HG02763 (cell line): ENCODE data around the gene GLT6D1.

Source experiments
- ATAC-seq: cut with Tn5 transposase; IDR thresholded peaks from one replicate; pipeline ENCODE4 v1.9.1; 2021; ENCODE audit warnings: mild to moderate bottlenecking, moderate library complexity; ENCODE audit not compliant: unreplicated experiment

Gene GLT6D1

DNA sequence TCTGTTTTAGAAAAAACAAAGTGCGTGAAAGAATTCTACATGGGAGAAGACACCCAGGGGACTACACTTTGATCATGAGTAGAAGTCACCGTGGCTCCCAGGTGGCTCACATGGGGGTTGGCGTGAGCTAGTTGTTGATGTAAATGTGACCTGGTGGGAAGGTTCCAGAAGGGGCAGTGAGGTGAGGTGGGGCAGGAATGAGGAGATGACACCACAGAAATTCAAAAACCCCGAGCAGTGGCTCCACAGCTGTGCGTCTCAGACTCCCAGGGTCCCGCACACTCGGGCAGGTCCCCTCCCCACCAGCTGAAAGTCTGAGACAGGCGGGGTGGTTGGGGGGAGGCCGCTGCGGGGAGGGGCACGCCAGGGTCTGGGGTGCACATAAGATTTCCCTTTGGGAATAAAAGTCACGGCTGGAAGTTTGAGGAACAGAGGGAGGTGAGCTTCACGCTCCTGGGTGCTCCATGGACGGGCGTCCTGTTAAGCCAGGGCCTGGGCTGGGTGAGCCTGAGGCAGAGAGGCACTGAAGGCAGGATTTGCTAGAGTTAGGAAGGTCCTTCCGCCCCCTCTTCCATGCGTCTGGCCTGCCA lies 29.9 kb downstream of the GLT6D1 start:
- ATAC-seq: no peak

DNA sequence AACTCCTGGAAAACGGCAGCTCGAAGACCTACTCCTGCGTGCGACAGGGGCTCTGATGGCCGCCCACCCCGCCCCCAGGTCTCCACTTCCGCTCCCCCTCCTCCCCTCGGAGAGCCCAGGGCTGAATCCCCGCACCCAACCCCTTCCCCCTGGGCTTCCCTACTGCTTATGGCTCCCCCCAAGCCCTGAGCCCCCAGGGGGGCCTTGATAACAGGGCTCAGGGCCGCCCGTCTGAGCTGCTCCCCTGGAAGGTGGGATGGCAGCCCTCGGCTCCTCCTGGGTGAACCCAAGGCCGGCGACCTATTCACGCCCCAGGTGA lies 30.4 kb downstream of the GLT6D1 start:
- ATAC-seq: no peak

DNA sequence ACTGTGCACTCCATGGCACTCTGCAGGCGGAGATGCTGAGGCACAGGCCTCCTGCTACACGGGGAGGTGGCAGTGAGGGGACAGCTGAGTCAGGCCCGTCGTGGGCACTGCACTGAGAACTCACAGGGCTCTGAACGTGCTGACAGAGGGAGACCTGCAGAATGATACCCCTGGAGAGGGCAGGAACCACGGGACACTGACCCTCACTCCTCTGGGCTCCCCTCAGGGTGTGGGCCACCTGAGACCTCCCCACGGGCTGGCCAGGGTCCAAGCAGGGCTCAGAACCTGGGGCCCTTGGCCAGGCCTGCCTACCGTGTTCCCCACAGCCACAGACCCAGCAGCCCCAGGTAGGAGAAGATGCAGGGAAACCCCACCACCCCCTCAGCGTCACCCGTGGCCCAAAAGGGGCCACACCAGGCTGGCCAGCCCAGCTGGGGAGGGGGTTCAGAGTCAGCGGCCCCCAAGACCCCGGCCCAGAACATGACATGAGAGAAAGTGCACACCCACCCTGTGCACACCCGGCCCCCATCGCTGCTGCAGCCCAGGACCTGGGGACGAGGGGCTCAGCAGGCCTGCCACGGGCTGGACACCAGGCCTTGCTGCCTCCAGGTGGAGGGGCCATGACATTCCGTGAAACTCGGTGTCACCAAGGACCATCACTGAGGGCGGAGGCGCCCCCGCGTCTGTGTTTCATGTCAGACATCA lies 30.9 kb downstream of the GLT6D1 start:
- no peak for ATAC-seq

DNA sequence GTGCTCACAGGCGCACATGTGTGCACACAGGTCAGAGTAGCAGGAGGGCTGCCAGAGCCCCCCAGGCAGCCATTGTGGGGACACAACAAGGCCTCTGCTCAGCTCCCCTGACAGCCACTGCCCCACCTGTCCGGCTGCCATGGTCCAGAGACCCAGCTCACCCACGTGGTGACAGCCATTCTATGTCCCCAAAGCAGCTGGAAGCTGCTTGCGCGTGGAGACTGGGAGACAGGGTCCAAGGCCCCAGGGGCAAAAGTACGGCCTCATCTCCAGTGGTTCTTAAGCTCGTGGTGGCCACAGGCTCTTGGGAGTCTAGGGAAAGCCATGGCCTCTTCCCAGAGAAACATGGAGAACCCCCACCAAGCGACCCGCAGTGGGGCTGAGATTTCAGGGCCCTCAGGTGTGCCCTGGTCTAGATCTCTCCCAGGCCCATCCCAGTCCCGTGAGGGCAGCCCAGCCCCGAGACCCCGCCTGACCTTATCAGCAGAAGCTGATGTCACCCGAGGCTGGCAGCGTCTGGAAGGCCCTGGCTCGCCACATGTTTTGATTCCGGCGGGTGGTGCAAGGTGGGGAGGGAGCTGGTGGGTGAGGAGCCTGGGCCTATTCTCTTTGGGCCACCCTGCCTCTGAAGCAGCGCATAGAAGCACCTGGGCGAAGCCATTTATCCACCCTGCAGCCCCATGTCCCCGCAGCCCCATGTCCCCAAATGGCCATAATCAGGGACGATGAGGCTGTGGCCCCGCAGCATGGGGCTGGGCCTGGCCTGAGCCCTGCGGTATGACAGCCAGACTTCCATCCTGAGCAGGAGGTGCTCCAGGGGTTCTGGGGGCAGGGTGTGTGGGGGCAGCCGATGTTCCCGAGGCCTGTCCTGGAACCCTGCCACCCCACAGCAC lies 31.7 kb downstream of the GLT6D1 start:
- ATAC-seq: no peak

DNA sequence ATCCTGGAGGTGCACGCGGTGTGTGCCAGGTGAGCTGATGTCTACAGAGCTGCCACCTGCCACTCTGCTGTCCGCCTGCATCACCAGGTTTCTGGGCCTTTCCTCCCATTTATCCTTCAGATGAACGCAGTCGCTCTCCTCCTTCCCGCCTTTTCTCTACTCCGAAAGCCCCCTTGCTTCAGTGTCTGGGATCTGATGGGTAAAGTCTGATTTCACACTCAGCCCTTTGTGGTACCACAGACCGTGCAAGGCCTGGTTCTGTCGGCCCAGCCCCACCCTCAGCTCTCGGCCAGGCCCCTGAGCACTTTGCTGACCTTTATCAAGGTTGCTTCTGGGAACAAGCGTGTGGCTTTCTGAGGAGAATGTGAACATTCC lies 32.5 kb downstream of the GLT6D1 start:
- no peak for ATAC-seq

DNA sequence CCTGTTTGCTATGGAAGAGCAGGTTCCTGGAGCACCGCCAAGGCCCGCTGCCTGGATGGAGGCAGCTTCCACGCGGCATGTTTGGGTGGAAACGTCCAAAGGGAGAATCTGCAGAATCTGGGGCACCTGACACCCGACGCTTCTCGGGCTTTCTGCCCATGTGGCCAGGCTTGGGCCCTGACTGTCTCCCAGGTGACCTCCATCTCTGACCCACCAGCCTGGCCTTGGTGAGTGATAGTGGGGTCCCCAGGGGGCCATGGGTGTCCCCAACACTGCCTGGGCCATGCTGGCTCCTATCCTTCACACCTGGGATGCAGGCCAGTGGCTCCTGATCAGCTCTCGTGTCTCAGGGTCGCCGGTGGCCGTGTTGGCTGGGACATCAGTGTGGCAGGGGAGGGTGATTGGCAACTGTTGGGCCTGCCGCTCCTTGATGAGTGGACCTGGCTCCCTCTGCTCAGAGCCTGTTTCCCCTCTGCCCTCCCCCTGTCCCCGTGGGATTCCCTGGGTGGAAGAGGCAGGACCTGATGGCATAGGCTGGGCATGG lies 34.0 kb downstream of the GLT6D1 start:
- ATAC-seq: no peak

DNA sequence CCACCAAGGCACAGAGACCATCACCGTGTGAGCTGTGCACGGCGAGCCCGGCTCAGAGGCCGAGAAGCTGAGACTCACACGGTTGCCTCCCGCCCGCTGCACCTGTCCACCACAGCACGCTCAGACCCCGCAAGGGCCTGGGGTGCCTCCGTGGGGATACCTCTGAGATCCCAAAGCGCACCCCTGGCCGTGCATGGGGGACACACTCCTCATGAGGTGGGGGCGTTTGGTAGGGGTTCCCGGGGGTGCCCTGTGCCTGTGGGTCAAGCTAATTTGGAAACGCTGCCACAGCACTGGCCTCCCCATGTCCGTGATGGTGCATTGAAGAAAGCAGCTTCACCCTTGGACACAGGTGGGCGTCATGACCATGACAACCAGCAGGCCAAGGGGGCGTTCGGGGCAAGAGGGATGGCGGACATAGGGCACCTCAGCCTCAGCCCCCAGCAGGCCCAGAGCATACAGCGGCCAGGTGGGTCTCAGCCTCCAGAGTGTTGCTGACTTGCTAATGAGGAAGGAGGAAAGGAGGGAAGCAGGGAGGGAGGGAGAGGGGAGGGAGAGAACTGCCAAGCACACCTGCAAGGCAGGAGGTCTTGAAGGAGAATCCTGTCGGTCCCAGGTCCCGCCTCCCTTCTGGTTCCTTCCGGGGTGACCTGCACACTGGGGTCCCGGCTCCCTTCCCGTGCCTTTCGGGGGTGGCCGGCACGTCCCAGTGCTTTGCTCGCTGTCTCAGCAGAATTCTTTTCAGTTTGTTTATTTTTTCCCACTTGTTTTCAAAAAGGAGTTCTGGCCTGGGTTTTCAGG lies 34.7 kb downstream of the GLT6D1 start:
- ATAC-seq: no peak

DNA sequence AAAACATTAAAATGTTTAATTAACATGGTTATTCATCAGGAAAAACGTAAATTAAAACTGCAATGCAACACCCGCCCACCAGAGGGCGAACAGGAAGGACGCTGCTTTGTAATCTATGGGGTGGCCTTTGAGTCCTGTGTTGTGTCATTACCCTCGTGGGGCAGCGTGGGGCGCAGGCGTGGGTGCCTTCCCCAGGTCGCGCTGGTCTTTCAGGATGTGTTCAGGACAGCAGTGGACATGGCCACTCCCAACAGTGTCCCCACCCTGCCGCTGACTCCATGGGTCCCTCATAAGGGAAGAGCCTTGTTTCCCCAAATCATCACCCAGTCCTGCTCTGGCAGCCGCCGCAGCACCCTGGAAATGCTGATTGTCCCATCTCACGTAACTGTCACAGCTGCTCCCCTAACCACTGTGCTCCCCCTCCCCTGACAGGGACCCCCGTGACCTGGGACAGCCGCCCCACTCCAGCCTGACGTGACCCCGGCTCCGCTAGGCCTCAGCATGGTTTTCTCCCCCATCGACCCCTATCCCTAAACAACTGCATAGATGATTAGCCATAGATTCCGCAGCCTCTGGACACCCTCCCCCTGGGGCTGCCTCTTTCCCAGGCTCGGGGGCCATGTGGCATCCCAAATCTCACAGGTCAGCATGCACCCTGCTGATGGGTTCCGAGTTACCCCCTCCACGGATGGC lies 36.4 kb downstream of the GLT6D1 start:
- no peak for ATAC-seq

DNA sequence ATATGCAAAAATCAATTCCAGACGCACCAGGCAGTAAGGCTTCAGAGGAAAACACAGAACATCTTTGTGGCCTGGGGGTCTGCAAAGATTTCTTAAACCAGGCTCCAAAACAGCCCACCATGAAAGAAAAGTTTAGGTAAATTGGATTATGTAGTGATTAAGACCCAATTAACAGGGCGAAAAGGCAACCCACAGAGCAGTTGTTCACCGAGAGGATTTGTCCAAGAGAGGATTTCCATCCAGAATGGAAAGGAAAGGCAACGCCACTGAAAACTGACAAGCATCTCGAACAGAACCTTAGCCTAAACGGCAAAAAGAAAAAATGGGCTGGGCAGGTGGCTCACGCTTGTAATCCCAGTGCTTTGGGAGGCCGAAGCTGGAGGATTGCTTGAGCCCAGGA lies 37.4 kb downstream of the GLT6D1 start:
- ATAC-seq: no peak

DNA sequence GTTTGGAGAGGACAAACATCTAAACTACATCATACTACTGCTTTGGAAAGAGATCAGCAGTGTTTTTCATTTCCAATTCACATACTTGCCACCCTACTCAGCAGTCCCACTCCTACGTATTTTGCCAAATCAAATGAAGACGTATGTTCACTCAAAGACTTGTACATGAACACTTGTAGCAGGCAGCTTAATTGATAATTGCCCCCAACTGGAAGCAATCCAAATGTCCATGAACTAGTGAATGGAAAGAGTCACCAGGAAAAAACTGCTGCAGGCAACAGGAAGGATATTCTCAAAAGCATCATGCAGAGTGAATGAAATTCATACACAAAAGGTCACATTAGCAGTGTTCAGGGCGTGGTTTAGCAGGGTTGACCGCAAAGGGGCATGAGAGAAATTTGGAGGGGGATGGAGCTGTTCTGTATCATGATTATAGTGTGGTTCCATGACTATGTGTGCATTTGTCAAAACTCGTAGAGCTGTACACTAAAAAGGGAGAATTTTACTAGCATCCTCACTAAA lies 39.0 kb downstream of the GLT6D1 start:
- ATAC-seq: no peak

DNA sequence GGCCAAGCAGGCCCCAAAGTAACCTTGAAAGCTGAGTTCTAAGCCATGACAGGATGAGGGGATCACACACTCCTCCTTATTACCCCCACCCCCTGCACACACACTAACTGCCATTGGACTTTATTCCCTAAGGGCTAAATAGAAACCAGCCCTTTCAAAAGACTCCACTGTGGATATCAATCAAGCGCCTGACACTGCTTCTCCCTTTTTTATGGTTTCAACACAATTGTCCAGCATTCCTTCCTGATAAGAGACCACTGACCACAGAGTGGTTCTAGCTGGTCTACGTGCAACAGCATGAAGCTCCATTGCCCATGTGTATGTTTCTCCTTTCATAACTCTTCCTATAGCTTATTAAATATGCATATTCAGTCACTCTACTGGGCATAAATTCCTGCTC lies 43.1 kb downstream of the GLT6D1 start:
- no peak for ATAC-seq

DNA sequence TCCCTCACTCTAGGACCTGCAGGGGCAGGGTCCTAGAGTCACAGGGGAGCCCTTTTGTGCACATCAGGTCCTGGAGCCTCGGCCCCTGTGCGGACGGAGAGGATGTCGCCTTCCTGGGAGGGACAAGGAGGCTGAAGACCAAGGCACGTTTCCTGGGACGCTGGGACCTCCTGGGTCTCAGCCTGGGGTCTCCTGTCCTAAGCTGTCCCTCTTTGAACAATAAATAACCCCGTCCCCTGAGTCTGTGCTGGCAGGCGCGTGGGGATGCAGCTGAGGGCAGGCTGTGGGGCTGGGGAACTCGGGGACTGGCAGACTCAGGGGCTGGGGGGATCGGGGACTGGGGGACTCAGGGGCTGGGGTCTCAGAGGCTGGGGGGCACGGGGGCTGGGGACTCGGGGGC lies 46.7 kb downstream of the GLT6D1 start:
- ATAC-seq: no peak

DNA sequence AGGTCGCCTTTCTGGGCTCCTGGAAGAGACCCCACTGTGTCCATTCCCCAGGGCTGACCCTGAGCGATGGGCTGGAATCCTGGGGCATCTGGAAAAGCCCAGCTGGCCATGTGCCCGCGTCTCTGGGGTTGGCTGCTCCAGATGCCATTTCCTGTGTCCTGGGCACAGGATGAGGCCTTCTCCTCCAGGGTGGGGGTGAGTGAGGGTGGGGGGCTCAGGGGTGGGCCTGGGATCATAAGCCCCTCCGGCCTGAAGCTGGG lies 47.1 kb downstream of the GLT6D1 start:
- ATAC-seq: no peak

DNA sequence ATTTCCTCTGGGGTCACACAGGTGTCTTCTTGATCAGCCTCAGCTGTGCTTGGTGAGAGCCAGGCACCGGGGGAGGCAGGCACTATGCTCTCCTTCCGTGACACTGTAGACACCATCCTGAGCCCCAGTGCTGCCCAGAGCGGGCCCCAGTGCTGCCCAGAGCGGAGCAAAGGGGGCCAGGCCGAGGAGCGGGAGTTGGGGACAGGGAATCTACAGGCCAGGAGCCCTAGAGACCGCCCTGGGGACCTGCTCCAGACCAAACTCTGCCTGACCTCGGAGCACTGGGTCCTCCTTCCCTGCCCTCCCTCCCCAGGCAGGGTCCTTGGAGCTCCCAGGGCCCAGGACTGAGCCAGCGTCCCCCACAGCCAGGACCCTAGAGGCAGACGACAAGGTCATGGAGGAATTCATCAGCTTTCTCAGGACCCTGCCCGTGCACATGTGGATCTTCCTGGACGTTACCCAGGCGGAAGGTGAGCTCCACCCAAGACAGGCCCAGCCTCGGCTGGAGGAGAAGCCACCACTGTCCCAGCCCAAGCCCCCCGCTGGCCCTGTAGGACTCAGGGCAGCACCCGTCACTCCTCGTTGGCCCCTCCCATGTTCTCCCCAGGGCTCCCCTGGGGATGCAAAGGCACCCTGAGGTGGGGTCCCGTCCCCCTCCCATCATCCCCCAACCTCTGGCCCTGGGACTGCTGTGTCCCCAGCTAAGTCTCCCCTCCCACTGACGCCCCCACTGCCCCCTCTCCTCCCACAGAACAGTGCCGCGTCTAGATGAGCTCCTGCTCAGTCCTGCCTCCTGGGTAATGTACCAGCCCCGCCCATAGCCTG lies 47.6 kb downstream of the GLT6D1 start:
- no peak for ATAC-seq

DNA sequence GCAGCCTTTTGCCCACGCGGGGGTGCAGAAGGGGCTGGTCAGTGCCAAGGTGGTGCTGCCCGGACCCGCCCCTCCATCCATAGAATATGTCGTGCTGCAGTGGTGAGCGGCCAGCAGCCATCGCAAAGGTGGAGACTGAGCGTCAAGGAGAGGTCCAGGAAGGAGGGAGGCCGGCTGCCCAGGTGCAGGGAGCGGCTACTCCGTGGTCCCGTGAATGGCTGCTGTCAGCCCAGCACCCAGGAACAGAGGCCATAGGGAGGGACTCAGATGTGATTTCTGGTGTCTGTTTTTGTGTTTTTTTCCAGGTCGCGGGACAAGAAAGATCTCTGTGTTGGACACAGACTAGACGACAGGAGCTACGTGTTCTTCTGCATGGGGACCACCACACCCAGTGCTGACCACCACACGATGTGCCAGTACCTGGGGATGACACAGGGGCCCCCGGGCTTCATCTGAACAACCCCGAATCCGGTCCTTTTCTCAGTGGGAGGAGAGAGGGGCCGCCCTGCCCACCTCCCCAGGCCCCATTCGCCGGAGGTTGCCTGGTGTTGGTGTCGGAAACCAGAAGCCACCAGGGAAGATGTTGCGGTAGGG lies 48.8 kb downstream of the GLT6D1 start:
- ATAC-seq: no peak

DNA sequence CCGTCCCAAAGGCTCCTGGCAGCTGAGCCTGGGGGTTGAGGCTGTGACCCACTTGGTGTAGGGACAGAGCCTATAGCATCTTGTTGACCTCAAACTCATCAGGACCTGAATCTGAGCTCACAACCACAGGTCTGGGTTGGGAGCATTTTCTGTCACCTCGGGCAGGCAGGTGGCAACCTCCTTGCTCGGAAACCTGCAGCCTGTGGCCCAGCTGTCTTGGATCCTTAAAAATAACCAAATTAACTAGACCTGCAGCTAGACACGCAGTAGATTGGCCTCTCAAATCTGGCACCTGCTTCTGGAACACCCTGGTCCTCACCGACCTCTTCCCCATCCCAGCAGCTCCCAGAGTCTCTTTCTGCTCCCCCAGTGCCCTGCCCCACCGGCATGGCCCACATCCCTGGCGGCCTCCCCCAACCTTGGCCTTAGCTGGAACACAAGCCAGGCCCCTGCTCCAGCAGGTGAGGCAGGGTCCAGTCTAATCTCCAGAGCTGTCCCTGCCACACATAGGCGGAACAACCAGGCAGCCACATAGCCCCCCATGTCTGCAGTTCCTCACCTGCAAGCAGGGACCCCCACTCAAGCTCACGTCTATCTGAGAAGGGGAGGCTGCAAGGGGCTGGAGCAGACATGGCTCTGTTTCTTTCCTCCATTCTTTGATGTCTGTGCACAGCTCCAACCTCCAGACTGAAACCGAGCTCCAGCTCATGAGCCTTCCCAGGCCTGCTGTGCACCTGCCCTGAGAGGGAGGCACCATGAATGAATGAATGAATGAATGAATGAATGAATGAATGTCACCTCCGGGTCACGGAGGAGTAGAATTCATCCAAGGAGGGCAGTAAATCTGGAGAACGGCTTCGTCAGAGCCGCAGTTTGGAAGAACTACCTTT lies 49.5 kb downstream of the GLT6D1 start:
- ATAC-seq: no peak

DNA sequence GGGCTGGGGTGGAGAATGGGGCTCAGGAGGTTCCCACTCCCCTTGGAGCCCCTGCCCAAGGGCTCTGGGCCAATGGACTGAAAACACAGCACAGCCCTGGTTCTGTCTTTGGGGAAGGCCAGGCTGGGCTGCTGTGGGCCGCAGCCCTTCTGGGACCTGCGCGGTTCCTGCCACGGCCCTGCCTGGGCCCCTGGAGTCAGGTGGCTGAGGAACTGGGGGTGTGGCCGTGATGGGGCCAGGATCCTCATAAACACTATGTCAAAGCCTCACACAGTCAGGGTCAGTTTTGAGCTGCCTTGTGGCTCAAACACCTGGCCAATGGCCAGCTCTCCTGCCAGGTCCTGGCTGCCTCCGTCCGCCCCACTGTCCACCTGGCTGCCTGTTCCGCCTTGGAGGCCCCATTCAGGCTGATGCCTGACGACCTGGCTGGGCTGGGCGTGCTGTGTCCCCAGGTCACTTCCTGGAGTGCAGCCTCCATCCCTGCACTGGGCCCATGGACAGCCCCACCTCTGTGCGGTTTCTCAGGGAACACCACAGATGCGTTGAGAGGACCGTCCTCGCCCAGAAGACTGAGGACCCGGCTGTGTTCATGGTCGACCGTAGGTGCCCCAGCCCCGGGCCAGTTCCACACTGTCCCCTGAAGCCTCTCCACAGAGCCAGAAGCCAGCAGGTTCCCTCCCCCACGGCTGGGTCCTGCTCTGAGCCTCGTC lies 50.3 kb downstream of the GLT6D1 start:
- ATAC-seq: no peak

DNA sequence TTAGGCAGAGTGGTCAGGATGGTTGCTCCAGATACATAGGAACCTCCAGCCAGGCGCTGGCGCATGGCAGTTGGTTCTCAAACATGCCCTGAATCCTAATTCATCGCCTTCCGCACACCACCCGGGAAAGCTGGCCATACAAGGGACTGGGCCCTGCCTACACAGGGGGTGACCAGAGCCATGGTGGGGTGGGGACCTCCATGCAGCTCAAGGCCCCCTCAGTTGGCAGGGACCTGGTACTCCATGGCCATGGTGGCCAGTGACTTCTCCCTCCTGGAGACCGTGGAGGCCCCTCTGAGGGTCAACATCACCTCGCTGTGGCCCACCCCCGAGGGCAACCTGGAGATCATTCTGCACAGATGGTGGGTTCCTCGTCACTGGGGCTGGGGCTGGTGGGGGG lies 51.0 kb downstream of the GLT6D1 start:
- no peak for ATAC-seq
